Neural progenitor cell (in vitro differentiated cells): Measurements from ENCODE around the gene DPYD. TPM values are rescaled to one million over a fixed set of nuclear protein-coding genes. Genes with fewer than 3 reads are reported as not detected.

Source experiments
- DNase-seq: peaks from one replicate; pipeline ENCODE4 v3.0.0-alpha.2; 2016; ENCODE audit warnings: low spot score
- H2AFZ ChIP-seq: fragments of 200-600 bp; sonication (generic); replicated peaks from 2 replicates; pipeline ENCODE4 v1.6.1; 2016; ENCODE audit warnings: antibody characterized with exemption
- H3F3A ChIP-seq: fragments of 200-600 bp; sonication (generic); 2 replicates; pipeline ENCODE4 v1.6.1; 2016; ENCODE audit warnings: antibody characterized with exemption, low read depth
- H3K27ac ChIP-seq: fragments of 200-600 bp; sonication (generic); 2 replicates; pipeline ENCODE4 v1.5.1; 2016; ENCODE audit warnings: mild to moderate bottlenecking
- H3K27me3 ChIP-seq: fragments of 200-600 bp; sonication (generic); 2 replicates; pipeline ENCODE4 v1.6.1; 2016; ENCODE audit warnings: mild to moderate bottlenecking, moderate library complexity
- H3K36me3 ChIP-seq: fragments of 200-600 bp; sonication (generic); 2 replicates; pipeline ENCODE4 v1.5.1; 2016
- H3K4me1 ChIP-seq: fragments of 200-600 bp; sonication (generic); 2 replicates; pipeline ENCODE4 v1.6.1; 2016; ENCODE audit warnings: mixed run types
- H3K4me2 ChIP-seq: fragments of 200-600 bp; sonication (generic); 2 replicates; pipeline ENCODE4 v1.6.1; 2016
- H3K4me3 ChIP-seq: fragments of 200-600 bp; sonication (generic); 2 replicates; pipeline ENCODE4 v1.5.1; 2016
- H3K79me2 ChIP-seq: fragments of 200-600 bp; sonication (generic); 2 replicates; pipeline ENCODE4 v1.6.1; 2016; ENCODE audit warnings: low read depth
- H3K9ac ChIP-seq: fragments of 200-600 bp; sonication (generic); 2 replicates; pipeline ENCODE4 v1.6.1; 2016
- H3K9me3 ChIP-seq: fragments of 200-600 bp; sonication (generic); 2 replicates; pipeline ENCODE4 v1.5.1; 2016; ENCODE audit warnings: low read depth
- H4K20me1 ChIP-seq: fragments of 200-600 bp; sonication (generic); 2 replicates; pipeline ENCODE4 v1.6.1; 2016; ENCODE audit warnings: low read depth
- H3K27ac Mint-ChIP-seq: 3 replicates; pipeline ENCODE4 v1.8.0; 2021; ENCODE audit warnings: mixed read lengths
- H3K27me3 Mint-ChIP-seq: 2 replicates; pipeline ENCODE4 v1.8.0; 2022; ENCODE audit warnings: low read depth, mild to moderate bottlenecking, inconsistent platforms, moderate library complexity, mixed read lengths; ENCODE audit not compliant: insufficient read depth
- H3K36me3 Mint-ChIP-seq: 3 replicates; pipeline ENCODE4 v1.8.0; 2021; ENCODE audit warnings: mixed read lengths
- H3K4me1 Mint-ChIP-seq: 3 replicates; pipeline ENCODE4 v1.8.0; 2021; ENCODE audit warnings: mixed read lengths
- H3K4me3 Mint-ChIP-seq: 3 replicates; pipeline ENCODE4 v1.8.0; 2021; ENCODE audit warnings: mild to moderate bottlenecking, moderate library complexity, mixed read lengths
- H3K9me3 Mint-ChIP-seq: 3 replicates; pipeline ENCODE4 v1.8.0; 2020; ENCODE audit warnings: mixed read lengths
- CTCF ChIP-seq: fragments of 200-600 bp; sonication (generic); IDR thresholded peaks from 2 replicates; pipeline ENCODE4 v1.5.1; 2017; ENCODE audit warnings: antibody characterized with exemption, mild to moderate bottlenecking
- EZH2 ChIP-seq: fragments of 200-600 bp; sonication (generic); IDR thresholded peaks from 2 replicates; pipeline ENCODE4 v1.6.1; 2017; ENCODE audit warnings: antibody characterized with exemption, mild to moderate bottlenecking, moderate library complexity
- EZH2phosphoT487 ChIP-seq: fragments of 200-600 bp; sonication (generic); IDR thresholded peaks from 2 replicates; pipeline ENCODE4 v1.6.1; 2017; ENCODE audit warnings: antibody characterized with exemption
- total RNA-seq: library from RNA; depleted of rRNA; stranded (reverse); fragments of >200 nt; gene quantifications from 2 replicates; pipeline ENCODE4 v1.2.3, GENCODE V29; 2015; ENCODE audit warnings: low replicate concordance

DPYD gene
- total RNA-seq, 1 donor from 2014 or later = 0.43 TPM

GRCh38 chr1:97745912-97746311 is 174.9 kb downstream of the DPYD start:
- Histone ChIP-seq H3K9me3 (no peaks in the 10 kb centered on the region), H3K4me3 (no peak overlapping the region), H4K20me1 (no peaks in the 10 kb centered on the region), H3K4me1 (peaks cover 14% of the 10 kb centered on the region), H3F3A (peaks cover under 1% of the 10 kb centered on the region), H3K27ac (no peak overlapping the region), H3K9ac (no peak overlapping the region), H3K79me2 (no peaks in the 10 kb centered on the region), H3K4me2 (no peak overlapping the region), H3K36me3 (no peaks in the 10 kb centered on the region), H3K27me3 (no peaks in the 10 kb centered on the region), H2AFZ (no peak overlapping the region)
- H3K36me3 Mint-ChIP-seq = no peaks in the 10 kb centered on the region
- no peaks in the 10 kb centered on the region for H3K9me3 Mint-ChIP-seq
- no peak overlapping the region for H3K27ac Mint-ChIP-seq
- no peaks in the 10 kb centered on the region for H3K27me3 Mint-ChIP-seq
- TF ChIP-seq EZH2 (no peak), CTCF (no peak), EZH2phosphoT487 (no peak)
- no peak for DNase-seq
- H3K4me3 Mint-ChIP-seq = no peak overlapping the region
- peaks cover 16% of the 10 kb centered on the region for H3K4me1 Mint-ChIP-seq

GRCh38 chr1:97744977-97745376 is 175.9 kb downstream of the DPYD start:
- no peak overlapping the region for H3K4me3 Mint-ChIP-seq
- no peaks in the 10 kb centered on the region for H3K9me3 Mint-ChIP-seq
- H3K4me1 Mint-ChIP-seq = peaks cover 25% of the 10 kb centered on the region
- H3K27me3 Mint-ChIP-seq = no peaks in the 10 kb centered on the region
- peaks cover 6% of the 10 kb centered on the region for H3F3A ChIP-seq
- no peak for TF ChIP-seq CTCF
- no peak for TF ChIP-seq EZH2
- no peak for TF ChIP-seq EZH2phosphoT487
- H3K4me3 ChIP-seq = no peak overlapping the region
- no peaks in the 10 kb centered on the region for H3K36me3 ChIP-seq
- no peak overlapping the region for H3K27ac ChIP-seq
- H3K27ac Mint-ChIP-seq = no peak overlapping the region
- H3K36me3 Mint-ChIP-seq = no peaks in the 10 kb centered on the region
- no peaks in the 10 kb centered on the region for H3K79me2 ChIP-seq
- no peak overlapping the region for H3K9ac ChIP-seq
- H3K9me3 ChIP-seq = no peaks in the 10 kb centered on the region
- H2AFZ ChIP-seq = no peak overlapping the region
- H3K27me3 ChIP-seq = no peaks in the 10 kb centered on the region
- H3K4me2 ChIP-seq = no peak overlapping the region
- H3K4me1 ChIP-seq = peaks cover 22% of the 10 kb centered on the region
- no peak for DNase-seq
- H4K20me1 ChIP-seq = no peaks in the 10 kb centered on the region

GRCh38 chr1:97743129-97743528 is 177.7 kb downstream of the DPYD start:
- peaks cover 38% of the 10 kb centered on the region for H3K4me1 ChIP-seq
- H3K27me3 ChIP-seq = no peaks in the 10 kb centered on the region
- no peaks in the 10 kb centered on the region for H3K9me3 Mint-ChIP-seq
- no peaks in the 10 kb centered on the region for H3K79me2 ChIP-seq
- H2AFZ ChIP-seq = no peak overlapping the region
- H3K4me3 Mint-ChIP-seq = no peak overlapping the region
- H3K9ac ChIP-seq = no peak overlapping the region
- H3K4me3 ChIP-seq = no peak overlapping the region
- H3K27ac ChIP-seq = no peak overlapping the region
- no peaks in the 10 kb centered on the region for H3K9me3 ChIP-seq
- no peaks in the 10 kb centered on the region for H3K36me3 Mint-ChIP-seq
- H3K27ac Mint-ChIP-seq = no peak overlapping the region
- no peak for DNase-seq
- H3F3A ChIP-seq = peaks cover 6% of the 10 kb centered on the region
- no peaks in the 10 kb centered on the region for H3K27me3 Mint-ChIP-seq
- H4K20me1 ChIP-seq = no peaks in the 10 kb centered on the region
- peaks cover 30% of the 10 kb centered on the region for H3K4me1 Mint-ChIP-seq
- TF ChIP-seq EZH2phosphoT487 = no peak
- no peak for TF ChIP-seq CTCF
- TF ChIP-seq EZH2 = no peak
- no peak overlapping the region for H3K4me2 ChIP-seq
- H3K36me3 ChIP-seq = no peaks in the 10 kb centered on the region
